ENCODE data around the gene FARSA. TPM values are rescaled to one million over a fixed set of nuclear protein-coding genes. Genes with fewer than 3 reads are reported as not detected.
"Not testable (repeated sequence)": the region's sequence is repeated elsewhere in the genome, so short reads cannot be mapped to it uniquely, and the experiment has no call there.

The FARSA gene
- total and polyA plus RNA-seq, 9 donors, result 32.5 to 48.8 (median 44.4) TPM

- not testable (repeated sequence) for DNase-seq; H3K27me3 ChIP-seq (ENCODE audit: control insufficient read depth, insufficient read depth, low read length); H3K4me3 ChIP-seq (ENCODE audit: low read length); H3K9me3 ChIP-seq (replicated peaks; ENCODE audit: control insufficient read depth, low read depth, low read length)
- peaks cover 57% of the 10 kb centered on the region for H3K4me1 ChIP-seq (ENCODE audit: control insufficient read depth, insufficient read depth, low read length)
- WGBS (ENCODE audit: insufficient coverage), result 100% methylated on average over 4 of the region's 9 CpGs
- peaks cover 42% of the 10 kb centered on the region for H3K36me3 ChIP-seq (ENCODE audit: control insufficient read depth, insufficient read depth, low read length)
- H3K27ac ChIP-seq (ENCODE audit: low read length), result peak overlapping the region; percentile 56
These were observed 22.1 kb upstream of the FARSA start for GRCh38 chr19:12955575-12955974.

- H3K27ac ChIP-seq (ENCODE audit: low read length), result peak overlapping the region; percentile 84
- peaks cover 63% of the 10 kb centered on the region for H3K4me1 ChIP-seq (ENCODE audit: control insufficient read depth, insufficient read depth, low read length)
- peaks cover 51% of the 10 kb centered on the region for H3K36me3 ChIP-seq (ENCODE audit: control insufficient read depth, insufficient read depth, low read length)
- DNase-seq, result no peak
- no CpG with 5 or more reads among the region's 1 CpG for WGBS (ENCODE audit: insufficient coverage)
- H3K4me3 ChIP-seq (ENCODE audit: low read length), result no peak overlapping the region
- no peaks in the 10 kb centered on the region for H3K9me3 ChIP-seq (replicated peaks; ENCODE audit: control insufficient read depth, low read depth, low read length)
- no peaks in the 10 kb centered on the region for H3K27me3 ChIP-seq (ENCODE audit: control insufficient read depth, insufficient read depth, low read length)
These were observed 21.1 kb upstream of the FARSA start for GRCh38 chr19:12954612-12954962.

DNA sequence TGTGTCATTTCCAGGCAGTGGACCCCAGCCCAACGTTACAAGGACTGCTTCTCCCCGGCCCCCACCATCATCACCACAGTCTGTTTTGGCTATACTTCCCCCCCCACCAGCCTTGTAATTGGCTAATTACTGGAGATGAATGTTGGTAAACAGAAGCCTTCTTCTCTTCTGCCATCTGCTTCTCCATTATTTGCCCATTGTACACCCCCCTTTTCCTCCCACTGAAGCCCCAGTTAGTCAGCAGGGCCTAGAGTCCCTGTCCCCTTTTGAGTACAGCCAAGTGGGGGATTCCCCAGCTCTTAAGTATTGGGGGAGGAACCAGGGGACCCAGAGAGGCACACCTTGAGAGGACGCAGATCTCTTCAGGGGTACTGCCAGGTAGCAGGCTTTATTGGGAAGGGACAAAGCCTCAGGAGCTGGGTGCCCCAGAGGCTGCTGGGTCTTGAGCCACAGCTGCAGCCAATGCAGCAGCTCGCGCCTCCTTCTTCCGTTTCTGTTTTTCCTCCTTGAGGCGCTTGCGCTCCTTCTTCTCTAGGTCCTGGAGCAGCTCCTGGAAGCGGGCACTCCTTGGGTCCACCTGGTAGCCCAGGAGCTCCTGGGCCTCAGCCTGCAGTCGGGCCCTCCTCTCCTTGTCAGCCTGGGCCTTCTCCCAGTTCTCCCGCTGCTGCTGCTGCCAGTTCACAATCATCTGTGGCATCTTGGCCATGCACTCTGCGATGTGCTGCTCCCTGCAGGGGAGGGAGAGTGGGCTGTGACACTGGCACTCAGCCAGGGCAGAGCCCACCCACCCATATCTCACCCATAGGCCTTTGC, 20.5 kb upstream of the FARSA start:
- H3K4me1 ChIP-seq (ENCODE audit: control insufficient read depth, insufficient read depth, low read length), result peaks cover 69% of the 10 kb centered on the region
- H3K27ac ChIP-seq (ENCODE audit: low read length), result peak overlapping the region; percentile 84
- H3K4me3 ChIP-seq (ENCODE audit: low read length), result no peak overlapping the region
- no peak for DNase-seq
- 64% methylated on average over 8 of the region's 12 CpGs for WGBS (ENCODE audit: insufficient coverage)
- no peaks in the 10 kb centered on the region for H3K9me3 ChIP-seq (replicated peaks; ENCODE audit: control insufficient read depth, low read depth, low read length)
- no peaks in the 10 kb centered on the region for H3K27me3 ChIP-seq (ENCODE audit: control insufficient read depth, insufficient read depth, low read length)
- peaks cover 57% of the 10 kb centered on the region for H3K36me3 ChIP-seq (ENCODE audit: control insufficient read depth, insufficient read depth, low read length)

DNA sequence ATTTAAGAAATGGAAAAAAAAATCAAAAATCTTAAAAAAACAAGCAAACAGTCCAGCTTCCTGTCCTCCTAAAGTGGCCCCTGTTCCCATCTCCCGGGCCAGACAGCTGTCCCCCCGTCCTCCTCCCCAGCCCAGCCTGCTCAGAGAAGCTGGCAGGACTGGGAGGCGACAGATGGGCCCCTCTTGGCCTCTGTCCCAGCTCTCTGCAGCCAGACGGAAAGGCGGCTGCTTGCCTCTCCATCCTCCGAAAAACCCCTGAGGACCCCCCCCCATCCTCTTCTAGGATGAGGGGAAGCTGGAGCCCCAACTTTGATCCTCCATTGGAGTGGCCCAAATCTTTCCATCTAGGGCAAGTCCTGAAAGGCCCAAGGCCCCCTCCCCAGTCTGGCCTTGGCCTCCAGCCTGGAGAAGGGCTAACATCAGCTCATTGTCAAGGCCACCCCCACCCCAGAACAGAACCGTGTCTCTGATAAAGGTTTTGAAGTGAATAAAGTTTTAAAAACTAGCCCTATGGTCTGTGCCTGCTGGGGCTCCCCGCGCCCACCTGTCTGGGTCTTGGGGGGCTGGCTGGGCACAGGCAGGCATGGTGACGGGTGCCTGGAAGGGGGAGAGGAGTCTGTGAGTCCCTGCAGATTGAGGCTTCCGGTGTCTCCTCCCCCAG, 19.8 kb upstream of the FARSA start:
- H3K9me3 ChIP-seq (replicated peaks; ENCODE audit: control insufficient read depth, low read depth, low read length), result no peaks in the 10 kb centered on the region
- H3K4me3 ChIP-seq (ENCODE audit: low read length), result no peak overlapping the region
- no peaks in the 10 kb centered on the region for H3K27me3 ChIP-seq (ENCODE audit: control insufficient read depth, insufficient read depth, low read length)
- 75% methylated on average over 4 of the region's 11 CpGs for WGBS (ENCODE audit: insufficient coverage)
- peaks cover 65% of the 10 kb centered on the region for H3K36me3 ChIP-seq (ENCODE audit: control insufficient read depth, insufficient read depth, low read length)
- H3K27ac ChIP-seq (ENCODE audit: low read length), result peak overlapping the region; percentile 84
- DNase-seq, result peak; percentile 91
- peaks cover 77% of the 10 kb centered on the region for H3K4me1 ChIP-seq (ENCODE audit: control insufficient read depth, insufficient read depth, low read length)

GRCh38 chr19:12952488-12953137, 19.1 kb upstream of the FARSA start:
- WGBS (ENCODE audit: insufficient coverage), result 7% methylated on average over 3 of the region's 12 CpGs
- H3K4me1 ChIP-seq (ENCODE audit: control insufficient read depth, insufficient read depth, low read length), result peaks cover 83% of the 10 kb centered on the region
- DNase-seq, result peak; percentile 59

DNA sequence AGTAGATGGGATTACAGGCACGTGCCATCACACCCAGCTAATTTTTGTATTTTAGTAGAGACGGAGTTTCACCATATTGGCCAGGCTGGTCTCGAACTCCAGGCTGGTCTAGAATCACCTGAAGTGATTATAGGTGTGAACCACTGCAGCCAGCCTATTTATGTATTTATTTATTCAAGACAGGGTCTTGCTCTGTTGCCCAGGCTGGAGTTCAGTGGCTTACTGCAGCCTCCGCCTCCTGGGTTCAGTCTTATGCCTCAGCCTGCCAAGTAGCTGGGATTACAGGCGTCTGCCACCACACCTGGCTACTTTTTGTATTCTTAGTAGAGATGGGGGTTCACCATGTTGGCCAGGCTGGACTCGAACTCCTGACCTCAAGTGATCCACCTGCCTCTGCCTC, 18.5 kb upstream of the FARSA start:
- not testable (repeated sequence) for H3K9me3 ChIP-seq (replicated peaks; ENCODE audit: control insufficient read depth, low read depth, low read length); H3K27me3 ChIP-seq (ENCODE audit: control insufficient read depth, insufficient read depth, low read length); DNase-seq; H3K4me3 ChIP-seq (ENCODE audit: low read length)
- peak overlapping the region; percentile 84 for H3K27ac ChIP-seq (ENCODE audit: low read length)
- no CpG with 5 or more reads among the region's 6 CpGs for WGBS (ENCODE audit: insufficient coverage)
- H3K36me3 ChIP-seq (ENCODE audit: control insufficient read depth, insufficient read depth, low read length), result peaks cover 76% of the 10 kb centered on the region
- peaks cover 83% of the 10 kb centered on the region for H3K4me1 ChIP-seq (ENCODE audit: control insufficient read depth, insufficient read depth, low read length)

More at GRCh38 chr19:12952488-12953137, 19.1 kb upstream of the FARSA start:
- H3K9me3 ChIP-seq (replicated peaks; ENCODE audit: control insufficient read depth, low read depth, low read length), result no peaks in the 10 kb centered on the region
- H3K27ac ChIP-seq (ENCODE audit: low read length), result peak overlapping the region; percentile 84
- no peak overlapping the region for H3K4me3 ChIP-seq (ENCODE audit: low read length)
- H3K36me3 ChIP-seq (ENCODE audit: control insufficient read depth, insufficient read depth, low read length), result peaks cover 71% of the 10 kb centered on the region
- H3K27me3 ChIP-seq (ENCODE audit: control insufficient read depth, insufficient read depth, low read length), result no peaks in the 10 kb centered on the region

GRCh38 chr19:12949363-12950283, 16.1 kb upstream of the FARSA start:
- 73% methylated on average over 14 of the region's 16 CpGs for WGBS (ENCODE audit: insufficient coverage)
- peak; percentile 62 for DNase-seq
- Histone ChIP-seq H3K27me3 (ENCODE audit: control insufficient read depth, insufficient read depth, low read length) (no peaks in the 10 kb centered on the region), H3K27ac (ENCODE audit: low read length) (peak overlapping the region; percentile 80), H3K9me3 (replicated peaks; ENCODE audit: control insufficient read depth, low read depth, low read length) (no peaks in the 10 kb centered on the region), H3K4me1 (ENCODE audit: control insufficient read depth, insufficient read depth, low read length) (peaks cover 74% of the 10 kb centered on the region), H3K36me3 (ENCODE audit: control insufficient read depth, insufficient read depth, low read length) (peaks cover 77% of the 10 kb centered on the region), H3K4me3 (ENCODE audit: low read length) (no peak overlapping the region)

GRCh38 chr19:12948612-12949362, 15.3 kb upstream of the FARSA start:
- peak overlapping the region; percentile 80 for H3K27ac ChIP-seq (ENCODE audit: low read length)
- no peaks in the 10 kb centered on the region for H3K27me3 ChIP-seq (ENCODE audit: control insufficient read depth, insufficient read depth, low read length)
- H3K9me3 ChIP-seq (replicated peaks; ENCODE audit: control insufficient read depth, low read depth, low read length), result no peaks in the 10 kb centered on the region
- DNase-seq, result no peak
- H3K4me1 ChIP-seq (ENCODE audit: control insufficient read depth, insufficient read depth, low read length), result peaks cover 66% of the 10 kb centered on the region
- H3K36me3 ChIP-seq (ENCODE audit: control insufficient read depth, insufficient read depth, low read length), result peaks cover 77% of the 10 kb centered on the region
- 90% methylated on average over 22 of the region's 30 CpGs for WGBS (ENCODE audit: insufficient coverage)
- H3K4me3 ChIP-seq (ENCODE audit: low read length), result no peak overlapping the region
